ENCODE data around the gene AAR2. TPM values are rescaled to one million over a fixed set of nuclear protein-coding genes. Genes with fewer than 3 reads are reported as not detected.

AAR2 gene
- total and polyA plus RNA-seq, 4 donors, result 14.1 to 17.9 (median 17.4) TPM

- Histone ChIP-seq H3K9me3 (ENCODE audit: control insufficient read depth in 4 of 4, low read length in 3 of 4) (no peaks in the 10 kb centered on the region), H3K36me3 (ENCODE audit: control insufficient read depth in 4 of 4, insufficient read depth in 3 of 4, low read depth in 1 of 4, low read length in 3 of 4) (no peaks in the 10 kb centered on the region), H3K27me3 (ENCODE audit: control insufficient read depth in 4 of 4, insufficient read depth in 4 of 4, low read length in 3 of 4) (no peaks in the 10 kb centered on the region), H3K27ac (ENCODE audit: low read depth in 1 of 2, low read length in 2 of 2) (no peak overlapping the region), H3K4me1 (ENCODE audit: control insufficient read depth in 4 of 4, insufficient read depth in 4 of 4, low read length in 3 of 4) (no peaks in the 10 kb centered on the region), H3K9ac (ENCODE audit: low read depth in 1 of 2, low read length in 2 of 2) (no peak overlapping the region), H3K4me3 (ENCODE audit: low read depth in 1 of 3, low read length in 3 of 3) (no peak overlapping the region)
- 79% methylated on average over 2 of the region's 2 CpGs for WGBS
- TF ChIP-seq CTCF (IDR thresholded peaks at IDR 0.05; ENCODE audit: low read depth, low read length, missing input control) (no peak), RXRA (IDR thresholded peaks at IDR 0.05) (no peak), HNF4G (IDR thresholded peaks at IDR 0.05) (no peak), RAD21 (IDR thresholded peaks at IDR 0.05) (no peak), HNF4A (conservative IDR thresholded peaks at IDR 0.05) (no peak), FOXA1 (IDR thresholded peaks at IDR 0.05) (no peak), TAF1 (conservative IDR thresholded peaks at IDR 0.05) (no peak), NR2F2 (IDR thresholded peaks at IDR 0.05) (no peak), SP1 (IDR thresholded peaks at IDR 0.05) (no peak), MAX (IDR thresholded peaks at IDR 0.05) (no peak), FOXA2 (IDR thresholded peaks at IDR 0.05) (no peak), YY1 (IDR thresholded peaks at IDR 0.05) (no peak), GABPA (IDR thresholded peaks at IDR 0.05 in 1 of 2, conservative IDR thresholded peaks at IDR 0.05 in 1 of 2) (no peak), REST (IDR thresholded peaks at IDR 0.05) (no peak), EGR1 (IDR thresholded peaks at IDR 0.05; ENCODE audit: low read depth in 2 of 2) (no peak), ZBTB33 (IDR thresholded peaks at IDR 0.05) (no peak)
- no peak for DNase-seq (ENCODE audit: low spot score)
Observed at GRCh38 chr20:36269507-36269906, 33.2 kb downstream of the AAR2 start.
